DMS 273 (cell line): ENCODE measurements around the gene IFT122.

Experiments used
- DNase-seq: peaks from one replicate; lab custom pipeline; 2025; ENCODE audit not compliant: unreplicated experiment; lab: John Stamatoyannopoulos, UW

IFT122 gene

GRCh38 chr3:129413687-129414506 lies 26.1 kb upstream of the IFT122 start:
- DNase-seq = no peak

- no peak for DNase-seq
Measured at GRCh38 chr3:129415378-129415777, 24.6 kb upstream of the IFT122 start.

- DNase-seq = no peak
Measured at GRCh38 chr3:129415830-129416229, 24.2 kb upstream of the IFT122 start.

- no peak for DNase-seq
Measured at GRCh38 chr3:129416415-129416814, 23.6 kb upstream of the IFT122 start.

GRCh38 chr3:129417326-129417725 lies 22.7 kb upstream of the IFT122 start:
- no peak for DNase-seq

GRCh38 chr3:129418041-129418973 lies 21.7 kb upstream of the IFT122 start:
- no peak for DNase-seq

- DNase-seq = no peak
Measured at GRCh38 chr3:129419476-129419875, 20.5 kb upstream of the IFT122 start.

- DNase-seq = no peak
Measured at GRCh38 chr3:129421236-129421883, 18.7 kb upstream of the IFT122 start.

GRCh38 chr3:129421988-129422745 lies 17.9 kb upstream of the IFT122 start:
- DNase-seq = peak; percentile 29

GRCh38 chr3:129422897-129423296 lies 17.1 kb upstream of the IFT122 start:
- no peak for DNase-seq

- DNase-seq = no peak
Measured at GRCh38 chr3:129424185-129424841, 15.7 kb upstream of the IFT122 start.

- no peak for DNase-seq
Measured at GRCh38 chr3:129425213-129425612, 14.8 kb upstream of the IFT122 start.

- DNase-seq = no peak
Measured at GRCh38 chr3:129425619-129426018, 14.4 kb upstream of the IFT122 start.

- peak; percentile 65 for DNase-seq
Measured at GRCh38 chr3:129428007-129428375, 12.0 kb upstream of the IFT122 start.

- peak; percentile 99 for DNase-seq
Measured at GRCh38 chr3:129428376-129429079, 11.5 kb upstream of the IFT122 start, which contains the start of gene EFCAB12. Gene EFCAB12, minus strand, starts transcription at chr3:129428636. Its CDS starts 148 bp downstream, at chr3:129428488.

GRCh38 chr3:129429080-129429451 lies 11.0 kb upstream of the IFT122 start:
- no peak for DNase-seq

- DNase-seq = no peak
Measured at GRCh38 chr3:129429602-129430001, 10.4 kb upstream of the IFT122 start.

- DNase-seq = no peak
Measured at GRCh38 chr3:129432036-129432435, 8.0 kb upstream of the IFT122 start.

- no peak for DNase-seq
Measured at GRCh38 chr3:129432671-129433070, 7.4 kb upstream of the IFT122 start.

- DNase-seq = no peak
Measured at GRCh38 chr3:129433565-129433964, 6.5 kb upstream of the IFT122 start.
